Esophagus (tissue), 2 donors: ENCODE results near the gene RAP1GAP. TPM values are rescaled to one million over a fixed set of nuclear protein-coding genes. Genes with fewer than 3 reads are reported as not detected.
A peak's percentile ranks its signal among the peaks of the same experiment; 100 is the strongest.

Experiments
- H3K27ac ChIP-seq, 2 donors: one replicate each; pipeline ENCODE4 v1.5.1; 2013; ENCODE audit warnings: low read depth in 2 of 2, mild to moderate bottlenecking in 2 of 2, inconsistent platforms in 1 of 2, low read length in 1 of 2, moderate library complexity in 1 of 2
- H3K27me3 ChIP-seq, 2 donors: one replicate each; pipeline ENCODE4 v1.6.1; 2013; ENCODE audit warnings: low read length in 2 of 2, control low read depth in 1 of 2, mild to moderate bottlenecking in 1 of 2; ENCODE audit not compliant: insufficient read depth in 2 of 2, control insufficient read depth in 1 of 2
- H3K36me3 ChIP-seq, 2 donors: one replicate each; pipeline ENCODE4 v1.6.1; 2013; ENCODE audit warnings: low read length in 1 of 2; ENCODE audit not compliant: control insufficient read depth in 2 of 2, insufficient read depth in 2 of 2
- H3K4me1 ChIP-seq, 2 donors: one replicate each; pipeline ENCODE4 v1.6.1; 2013; ENCODE audit warnings: low read length in 1 of 2; ENCODE audit not compliant: control insufficient read depth in 2 of 2, insufficient read depth in 2 of 2
- H3K4me3 ChIP-seq, 2 donors: one replicate each; pipeline ENCODE4 v1.5.1; 2013; ENCODE audit warnings: low read length in 2 of 2, mild to moderate bottlenecking in 2 of 2, low read depth in 1 of 2, moderate library complexity in 1 of 2
- H3K9me3 ChIP-seq, 2 donors: one replicate each; pipeline ENCODE4 v1.6.1; 2013; ENCODE audit warnings: mild to moderate bottlenecking in 2 of 2, low read depth in 1 of 2, low read length in 1 of 2, moderate library complexity in 1 of 2; ENCODE audit not compliant: control insufficient read depth in 2 of 2, insufficient read depth in 1 of 2
- WGBS, 2 donors: extraction: QIAGEN DNeasy Blood & Tissue Kit; methylation state at CpG; one replicate each; pipeline ENCODE4 v1.1.7; 2013; 5-methylcytosine and 5-hydroxymethylcytosine counted together
- polyA plus RNA-seq, 2 donors: library from polyadenylated mRNA; stranded (reverse); fragments of 200-250 nt; gene quantifications; one replicate each; pipeline ENCODE4 v1.2.3, GENCODE V29; 2013
- donor health status: healthy with polysubstance abuse.
- donor health status: Bipolar disorder and iron deficiency.

RAP1GAP gene
- polyA plus RNA-seq, 2 donors, result 3.5 to 12.2 TPM

DNA sequence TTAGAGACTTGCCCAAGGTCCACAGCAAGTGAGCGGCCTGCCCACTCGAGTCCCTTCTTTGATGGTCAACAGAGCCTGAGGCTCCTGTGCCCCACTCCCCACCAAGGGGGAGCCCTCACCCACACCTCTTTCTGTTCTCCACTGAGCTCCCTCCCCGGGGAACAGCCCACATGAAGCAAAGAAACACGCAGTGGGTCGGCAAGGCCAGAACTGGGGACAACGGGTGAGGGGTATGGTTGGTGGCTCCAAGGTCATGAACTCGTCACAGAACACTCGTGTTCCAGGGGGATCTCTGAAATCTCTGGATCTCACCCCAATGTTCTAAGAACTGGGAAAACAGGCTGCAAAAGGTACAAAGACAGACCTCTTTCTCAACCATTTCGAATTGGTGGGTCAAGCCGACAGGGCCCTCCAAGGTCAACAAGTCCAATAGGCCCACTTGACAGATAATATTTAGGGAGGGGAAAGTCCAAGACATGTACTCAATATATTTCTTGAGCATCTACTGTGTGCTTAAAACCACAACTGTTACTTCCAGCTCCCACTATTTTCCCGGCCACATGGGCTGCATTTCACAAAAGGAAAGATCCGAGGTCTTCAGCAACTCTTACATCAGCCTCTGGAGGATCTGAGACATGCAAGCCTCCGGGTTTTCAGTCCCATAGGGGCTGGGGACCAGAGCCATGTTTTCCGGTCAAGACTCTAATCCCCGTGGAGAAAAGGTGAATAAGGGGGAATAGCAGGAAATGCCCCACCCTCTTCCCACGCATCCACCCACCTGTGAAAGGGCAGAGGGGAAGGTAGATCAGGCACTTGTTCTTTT is 1.1 kb upstream of the RAP1GAP start:
- H3K4me3 ChIP-seq, result no peak overlapping the region
- H3K36me3 ChIP-seq, result no peaks in the 10 kb centered on the region
- H3K4me1 ChIP-seq, result peaks cover 10 to 27% of the 10 kb centered on the region in 2 donors
- no peaks in the 10 kb centered on the region for H3K9me3 ChIP-seq
- 51 to 52% methylated on average over 16 of the region's 16 CpGs for WGBS, 2 donors
- H3K27ac ChIP-seq, result no peak overlapping the region
- H3K27me3 ChIP-seq, result peaks cover 0 to 2% of the 10 kb centered on the region in 2 donors

DNA sequence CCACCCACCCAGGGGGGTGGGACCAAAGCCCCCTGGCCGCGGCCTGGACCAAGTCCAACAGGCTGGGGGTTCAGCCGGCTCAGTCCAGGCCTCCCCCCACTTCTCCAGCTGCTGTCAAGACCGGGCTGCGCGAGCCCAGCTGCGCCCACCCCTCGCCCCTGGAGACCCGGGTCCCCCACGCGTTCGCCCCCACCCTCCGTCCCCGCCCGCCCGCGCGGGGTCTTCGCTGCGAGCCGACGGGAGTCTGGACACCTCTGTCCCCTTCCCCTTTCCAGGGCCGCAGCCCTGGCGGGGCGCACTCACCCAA is 253 bp downstream of the RAP1GAP start:
- no peaks in the 10 kb centered on the region for H3K36me3 ChIP-seq
- H3K9me3 ChIP-seq, result no peaks in the 10 kb centered on the region
- H3K27me3 ChIP-seq, result peaks cover 0 to 2% of the 10 kb centered on the region in 2 donors
- H3K4me3 ChIP-seq, result peak overlapping the region; percentile 19 to 36
- peaks cover 10 to 27% of the 10 kb centered on the region in 2 donors for H3K4me1 ChIP-seq
- no peak overlapping the region for H3K27ac ChIP-seq
- WGBS, 2 donors, result 1 to 2% methylated on average over 14 to 25 of the region's 25 CpGs

- Histone ChIP-seq H3K27me3 (peaks cover 0 to 2% of the 10 kb centered on the region in 2 donors), H3K27ac (no peak overlapping the region), H3K4me1 (peaks cover 10 to 26% of the 10 kb centered on the region in 2 donors), H3K4me3 (peak overlapping the region in 1 of 2 donors; percentile 36), H3K36me3 (no peaks in the 10 kb centered on the region), H3K9me3 (no peaks in the 10 kb centered on the region)
- WGBS, 2 donors, result 9% methylated on average over 33 of the region's 33 CpGs
Observed at GRCh38 chr1:21668232-21668950, 766 bp downstream of the RAP1GAP start.

- no peak overlapping the region for H3K27ac ChIP-seq
- peaks cover 10 to 22% of the 10 kb centered on the region in 2 donors for H3K4me1 ChIP-seq
- WGBS, 2 donors, result 77 to 85% methylated on average over 11 of the region's 11 CpGs
- no peaks in the 10 kb centered on the region for H3K9me3 ChIP-seq
- no peaks in the 10 kb centered on the region for H3K36me3 ChIP-seq
- peaks cover 0 to 2% of the 10 kb centered on the region in 2 donors for H3K27me3 ChIP-seq
- H3K4me3 ChIP-seq, result no peak overlapping the region
Observed at GRCh38 chr1:21667348-21668231, 1.6 kb downstream of the RAP1GAP start.

DNA sequence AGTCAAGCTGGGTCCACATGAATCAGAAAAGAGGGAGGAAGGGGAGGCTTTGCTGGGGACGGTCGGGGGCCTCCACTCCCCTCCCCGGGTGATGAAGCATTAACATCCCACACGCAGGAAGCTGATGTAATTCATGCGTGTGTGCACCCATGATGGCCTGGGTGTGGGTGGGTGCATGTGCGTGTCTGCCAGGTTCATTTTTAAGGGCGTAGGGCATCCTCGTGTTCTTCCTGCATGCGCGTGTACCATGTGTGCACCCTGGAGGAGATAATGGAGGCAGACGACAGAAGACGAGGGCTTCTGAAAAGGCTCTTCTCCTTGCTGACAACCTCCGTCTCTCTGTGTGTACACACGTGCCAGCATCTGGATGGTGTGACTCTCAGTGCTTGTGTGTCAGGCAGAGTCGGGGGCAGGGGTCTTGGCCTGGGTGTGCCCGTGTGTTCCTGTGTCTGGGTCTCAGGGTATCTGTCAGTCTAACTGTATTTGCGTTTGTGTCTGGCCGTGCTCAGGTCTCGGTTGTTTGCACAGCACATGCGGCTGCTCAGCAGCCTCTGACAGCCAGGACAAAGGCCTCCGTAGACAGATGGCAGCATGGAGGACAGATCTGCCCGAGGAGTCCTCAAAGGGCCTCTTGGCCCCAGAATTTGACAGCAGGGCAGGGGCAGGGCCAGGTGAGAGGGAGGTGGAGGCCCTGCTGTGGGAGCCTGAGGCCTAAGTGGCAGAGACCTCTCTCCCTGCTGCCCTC is 2.4 kb downstream of the RAP1GAP start:
- H3K9me3 ChIP-seq, result no peaks in the 10 kb centered on the region
- no peak overlapping the region for H3K27ac ChIP-seq
- H3K36me3 ChIP-seq, result no peaks in the 10 kb centered on the region
- WGBS, 2 donors, result 55 to 64% methylated on average over 22 of the region's 22 CpGs
- peaks cover 10 to 22% of the 10 kb centered on the region in 2 donors for H3K4me1 ChIP-seq
- no peak overlapping the region for H3K4me3 ChIP-seq
- H3K27me3 ChIP-seq, result peaks cover 0 to 2% of the 10 kb centered on the region in 2 donors

DNA sequence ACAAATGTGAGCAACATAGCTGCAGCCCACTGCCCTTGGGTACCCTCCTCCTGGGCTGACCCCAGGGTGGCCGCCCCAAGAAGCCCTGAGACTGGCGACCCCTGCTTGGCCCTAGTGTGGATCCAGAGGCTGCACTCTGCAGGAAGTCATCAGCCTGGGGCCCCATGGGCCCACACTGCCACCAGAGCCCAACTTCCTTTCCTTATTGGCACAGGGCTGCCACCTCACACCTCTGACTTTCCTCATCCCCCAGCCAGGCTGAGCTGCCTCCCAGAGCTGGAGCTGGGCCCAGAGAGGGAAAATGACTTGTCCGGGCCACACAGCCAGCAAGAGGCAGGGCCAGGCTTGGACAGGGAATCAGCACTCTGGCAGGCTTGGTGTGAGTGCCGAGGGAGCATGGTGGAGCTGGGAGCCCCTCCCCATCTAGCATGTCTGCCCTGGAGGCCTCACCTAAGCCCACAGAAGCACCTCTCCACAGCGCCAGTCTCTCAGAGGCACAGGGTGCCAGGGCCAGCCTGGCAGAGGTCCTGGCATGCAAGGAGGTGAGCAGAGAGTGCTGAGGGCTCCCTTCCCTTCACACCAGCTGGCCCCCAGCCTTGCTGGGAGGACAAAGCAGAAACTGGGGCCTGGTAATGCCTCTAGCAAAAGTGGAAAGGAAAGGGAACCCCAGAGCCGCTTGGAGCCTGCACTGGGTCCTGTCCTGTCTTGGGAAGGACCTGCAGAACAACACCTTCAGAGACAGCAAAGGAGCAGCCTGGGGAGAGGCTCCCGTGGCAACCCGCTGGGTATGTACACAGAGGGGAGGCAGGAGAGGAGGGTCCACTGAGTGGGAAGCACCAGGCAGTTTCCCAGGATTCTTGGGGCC is 3.2 kb downstream of the RAP1GAP start:
- no peak overlapping the region for H3K4me3 ChIP-seq
- no peak overlapping the region for H3K27ac ChIP-seq
- 45 to 46% methylated on average over 8 of the region's 8 CpGs for WGBS, 2 donors
- no peaks in the 10 kb centered on the region for H3K9me3 ChIP-seq
- H3K4me1 ChIP-seq, result peaks cover 10 to 22% of the 10 kb centered on the region in 2 donors
- no peaks in the 10 kb centered on the region for H3K36me3 ChIP-seq
- peaks cover 0 to 2% of the 10 kb centered on the region in 2 donors for H3K27me3 ChIP-seq

GRCh38 chr1:21664806-21665588 is 4.2 kb downstream of the RAP1GAP start:
- Histone ChIP-seq H3K27ac (no peak overlapping the region), H3K4me3 (no peak overlapping the region), H3K9me3 (no peaks in the 10 kb centered on the region), H3K27me3 (peaks cover 0 to 2% of the 10 kb centered on the region in 2 donors), H3K36me3 (no peaks in the 10 kb centered on the region), H3K4me1 (peaks cover 10 to 20% of the 10 kb centered on the region in 2 donors)
- 74 to 76% methylated on average over 10 of the region's 10 CpGs for WGBS, 2 donors
